ENCODE measurements around the gene ACP5.

DNA sequence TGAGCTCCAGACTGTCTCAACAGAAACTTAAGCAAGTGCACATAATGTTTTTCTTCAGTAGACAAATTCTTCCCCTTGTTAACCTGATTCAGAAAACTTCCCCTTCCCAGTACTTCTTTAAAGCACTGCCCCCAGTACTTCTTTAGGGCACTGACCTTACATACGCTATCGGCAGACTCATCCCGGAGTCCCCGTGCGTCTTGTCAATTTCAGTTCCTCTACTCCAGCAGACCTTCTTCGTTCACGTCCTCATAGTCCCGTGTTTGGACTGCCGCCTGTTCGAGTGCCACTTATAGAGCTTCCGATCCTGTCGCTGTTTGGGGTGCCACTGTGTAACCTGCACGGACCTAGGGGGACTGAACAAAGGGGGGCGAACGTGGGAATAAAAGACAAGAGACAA lies 48.8 kb upstream of the ACP5 start:
- TF ChIP-seq EZH2 (IDR thresholded peaks at IDR 0.05) (no peak), POLR2AphosphoS5 (IDR thresholded peaks at IDR 0.05; ENCODE audit: borderline replicate concordance, low read depth, low read length) (no peak)
